IPS-18c (cell line): Measurements from ENCODE around the gene MAFF.

ENCODE experiments used
- H3K4me3 ChIP-seq: 2 replicates; pipeline ENCODE4 v1.7.0; 2013; ENCODE audit warnings: low read depth, mild to moderate bottlenecking, low read length, moderate library complexity; ENCODE audit not compliant: insufficient read depth
- H3K9me3 ChIP-seq: one replicate; pipeline ENCODE4 v1.6.1; 2013; ENCODE audit warnings: mild to moderate bottlenecking, low read length, moderate library complexity; ENCODE audit not compliant: control insufficient read depth, insufficient read depth

The MAFF gene

GRCh38 chr22:38249803-38250642, 48.2 kb downstream of the MAFF start:
- no peaks in the 10 kb centered on the region for H3K9me3 ChIP-seq
- H3K4me3 ChIP-seq = no peak overlapping the region

GRCh38 chr22:38250643-38251340, 49.0 kb downstream of the MAFF start:
- Histone ChIP-seq H3K9me3 (no peaks in the 10 kb centered on the region), H3K4me3 (no peak overlapping the region)

- Histone ChIP-seq H3K4me3 (no peak overlapping the region), H3K9me3 (no peaks in the 10 kb centered on the region)
Measured at GRCh38 chr22:38251341-38251692, 49.5 kb downstream of the MAFF start.

- no peak overlapping the region for H3K4me3 ChIP-seq
- H3K9me3 ChIP-seq = no peaks in the 10 kb centered on the region
Measured at GRCh38 chr22:38255697-38256096, 53.9 kb downstream of the MAFF start.

- H3K9me3 ChIP-seq = no peaks in the 10 kb centered on the region
- no peak overlapping the region for H3K4me3 ChIP-seq
Measured at GRCh38 chr22:38257181-38257580, 55.4 kb downstream of the MAFF start.

GRCh38 chr22:38257650-38258250, 56.0 kb downstream of the MAFF start:
- no peak overlapping the region for H3K4me3 ChIP-seq
- no peaks in the 10 kb centered on the region for H3K9me3 ChIP-seq

- no peaks in the 10 kb centered on the region for H3K9me3 ChIP-seq
- H3K4me3 ChIP-seq = no peak overlapping the region
Measured at GRCh38 chr22:38258895-38259294, 57.1 kb downstream of the MAFF start.

GRCh38 chr22:38259370-38259769, 57.6 kb downstream of the MAFF start:
- Histone ChIP-seq H3K4me3 (no peak overlapping the region), H3K9me3 (no peaks in the 10 kb centered on the region)

- H3K9me3 ChIP-seq = no peaks in the 10 kb centered on the region
- no peak overlapping the region for H3K4me3 ChIP-seq
Measured at GRCh38 chr22:38260761-38261681, 59.2 kb downstream of the MAFF start.

GRCh38 chr22:38262051-38262795, 60.4 kb downstream of the MAFF start:
- Histone ChIP-seq H3K4me3 (no peak overlapping the region), H3K9me3 (no peaks in the 10 kb centered on the region)

GRCh38 chr22:38264322-38264843, 62.6 kb downstream of the MAFF start:
- H3K4me3 ChIP-seq = no peak overlapping the region
- no peaks in the 10 kb centered on the region for H3K9me3 ChIP-seq
